GM23338 (cell line): ENCODE measurements around the gene UBL7. TPM values are rescaled to one million over a fixed set of nuclear protein-coding genes. Genes with fewer than 3 reads are reported as not detected.

Experiments used
- ATAC-seq: fragments of 200-7000 bp; cut with Tn5 transposase; 3 replicates; pipeline ENCODE4 v1.9.1; 2020
- DNase-seq: peaks from one replicate; pipeline ENCODE4 v3.0.0-alpha.2; 2015; ENCODE audit warnings: low spot score
- H2AFZ ChIP-seq: fragments of 200-600 bp; sonication (generic); 2 replicates; pipeline ENCODE4 v1.8.0; 2016; ENCODE audit warnings: antibody characterized with exemption, mild to moderate bottlenecking, moderate library complexity
- H3F3A ChIP-seq: fragments of 200-600 bp; sonication (generic); replicated peaks from 2 replicates; pipeline ENCODE4 v1.8.0; 2017; ENCODE audit warnings: antibody characterized with exemption, mixed run types, low read depth
- H3K27ac ChIP-seq: fragments of 200-600 bp; sonication (generic); 2 replicates; pipeline ENCODE4 v1.6.1; 2016; ENCODE audit warnings: low read depth
- H3K27me3 ChIP-seq: fragments of 200-600 bp; sonication (generic); 2 replicates; pipeline ENCODE4 v1.8.0; 2016; ENCODE audit warnings: mild to moderate bottlenecking, mixed run types, moderate library complexity; ENCODE audit not compliant: insufficient read depth
- H3K36me3 ChIP-seq: fragments of 200-600 bp; sonication (generic); 2 replicates; pipeline ENCODE4 v1.8.0; 2016; ENCODE audit warnings: mild to moderate bottlenecking; ENCODE audit not compliant: insufficient read depth
- H3K4me1 ChIP-seq: fragments of 200-600 bp; sonication (generic); 2 replicates; pipeline ENCODE4 v1.8.0; 2016; ENCODE audit warnings: mild to moderate bottlenecking, moderate library complexity; ENCODE audit not compliant: insufficient read depth
- H3K4me2 ChIP-seq: fragments of 200-600 bp; sonication (generic); 2 replicates; pipeline ENCODE4 v1.7.1; 2017; ENCODE audit warnings: mixed run types
- H3K4me3 ChIP-seq: fragments of 200-600 bp; sonication (generic); 2 replicates; pipeline ENCODE4 v1.6.1; 2016; ENCODE audit warnings: mixed run types
- H3K79me2 ChIP-seq: fragments of 200-600 bp; sonication (generic); replicated peaks from 2 replicates; pipeline ENCODE4 v1.8.0; 2017; ENCODE audit warnings: mild to moderate bottlenecking; ENCODE audit not compliant: insufficient read depth
- H3K9me2 ChIP-seq: fragments of 200-600 bp; sonication (generic); 2 replicates; pipeline ENCODE4 v1.8.0; 2017; ENCODE audit not compliant: insufficient read depth
- H4K20me1 ChIP-seq: fragments of 200-600 bp; sonication (generic); replicated peaks from 2 replicates; pipeline ENCODE4 v1.8.0; 2017; ENCODE audit warnings: mild to moderate bottlenecking; ENCODE audit not compliant: insufficient read depth
- H3K27ac Mint-ChIP-seq: 2 replicates; pipeline ENCODE4 v1.8.0; 2020; ENCODE audit warnings: inconsistent platforms, mild to moderate bottlenecking, moderate library complexity, mixed read lengths
- H3K27me3 Mint-ChIP-seq: 3 replicates; pipeline ENCODE4 v1.8.0; 2022; ENCODE audit warnings: low read depth, mild to moderate bottlenecking, moderate library complexity, mixed read lengths, inconsistent platforms; ENCODE audit not compliant: insufficient read depth, poor library complexity
- H3K36me3 Mint-ChIP-seq: 3 replicates; pipeline ENCODE4 v1.8.0; 2021; ENCODE audit warnings: low read depth, mild to moderate bottlenecking, inconsistent platforms, moderate library complexity, mixed read lengths
- H3K4me1 Mint-ChIP-seq: 3 replicates; pipeline ENCODE4 v1.8.0; 2020; ENCODE audit warnings: mild to moderate bottlenecking, inconsistent platforms, mixed read lengths
- H3K4me3 Mint-ChIP-seq: 3 replicates; pipeline ENCODE4 v1.8.0; 2021; ENCODE audit warnings: moderate library complexity, mild to moderate bottlenecking, inconsistent platforms, mixed read lengths
- H3K9me3 Mint-ChIP-seq: 3 replicates; pipeline ENCODE4 v1.8.0; 2020; ENCODE audit warnings: moderate library complexity, mild to moderate bottlenecking, inconsistent platforms, mixed read lengths
- CREB1 ChIP-seq: fragments of 250-450 bp; sonication (Bioruptor Pico); IDR thresholded peaks from 2 replicates; pipeline ENCODE4 v1.5.0; 2020; ENCODE audit warnings: low read depth, mild to moderate bottlenecking, moderate library complexity
- CTCF ChIP-seq, 2 experiments: fragments of 200-600 bp in 1 of 2; sonication (generic) in 1 of 2; conservative IDR thresholded peaks; 2 replicates each; pipeline versions ENCODE4 v1.5.1 to v1.6.1; 2016 to 2017; ENCODE audit warnings: antibody characterized with exemption in 2 of 2, low read depth in 2 of 2, mild to moderate bottlenecking in 2 of 2, moderate library complexity in 1 of 2
- ETS1 ChIP-seq: IDR thresholded peaks from 2 replicates; pipeline ENCODE4 v1.6.1; 2016; ENCODE audit warnings: antibody characterized with exemption
- EZH2 ChIP-seq: fragments of 200-600 bp; sonication (generic); IDR thresholded peaks from one replicate; pipeline ENCODE4 v1.8.0; 2017; ENCODE audit warnings: antibody characterized with exemption, mild to moderate bottlenecking, low read depth; ENCODE audit not compliant: unreplicated experiment
- EZH2phosphoT487 ChIP-seq: fragments of 200-600 bp; sonication (generic); IDR thresholded peaks from one replicate; pipeline ENCODE4 v1.8.1; 2018; ENCODE audit warnings: antibody characterized with exemption; ENCODE audit not compliant: unreplicated experiment
- NANOG ChIP-seq: IDR thresholded peaks from 2 replicates; pipeline ENCODE4 v1.6.1; 2016; ENCODE audit warnings: antibody characterized with exemption, borderline replicate concordance
- POLR2AphosphoS5 ChIP-seq: IDR thresholded peaks from 2 replicates; pipeline ENCODE4 v1.6.1; 2016; ENCODE audit warnings: antibody characterized with exemption, low read depth
- REST ChIP-seq: IDR thresholded peaks from one replicate; pipeline ENCODE4 v1.6.1; 2018; ENCODE audit warnings: antibody characterized with exemption; ENCODE audit not compliant: unreplicated experiment
- STAT1 ChIP-seq: IDR thresholded peaks from one replicate; pipeline ENCODE4 v1.6.1; 2016; ENCODE audit warnings: antibody characterized with exemption; ENCODE audit not compliant: unreplicated experiment
- ZNF114 ChIP-seq: fragments of 250-450 bp; sonication (Bioruptor Pico); IDR thresholded peaks from 2 replicates; pipeline ENCODE4 v1.5.0; 2020; ENCODE audit warnings: mild to moderate bottlenecking, moderate library complexity
- ZNF331 ChIP-seq: fragments of 250-450 bp; sonication (Bioruptor Pico); IDR thresholded peaks from 2 replicates; pipeline ENCODE4 v1.5.0; 2020; ENCODE audit warnings: low read depth, mild to moderate bottlenecking, moderate library complexity
- polyA plus RNA-seq: library from polyadenylated mRNA; unstranded; fragments of >200 nt; fragmentation: Nextera tagmentation; extraction: Ambion mirVana; gene quantifications from 2 replicates; pipeline ENCODE4 v1.2.1, GENCODE V29; 2016
- total RNA-seq: library from RNA; depleted of rRNA; stranded (reverse); fragments of >200 nt; shearing (Covaris generic); gene quantifications from 2 replicates; pipeline ENCODE4 v1.2.3, GENCODE V29; 2014

The UBL7 gene
- total and polyA plus RNA-seq, 2 experiments from 2014 or later: 73.7 to 99.2 TPM

- Histone ChIP-seq H3F3A (peaks cover 12% of the 10 kb centered on the region; the same call in 1 of the 2 replicates), H3K36me3 (no peaks in the 10 kb centered on the region; the same call in 1 of the 2 replicates), H3K27me3 (no peaks in the 10 kb centered on the region), H3K4me1 (peaks cover 15% of the 10 kb centered on the region), H3K4me3 (no peak overlapping the region), H2AFZ (no peak overlapping the region), H3K27ac (no peak overlapping the region), H4K20me1 (no peaks in the 10 kb centered on the region), H3K4me2 (no peak overlapping the region), H3K9me2 (no peaks in the 10 kb centered on the region), H3K79me2 (peaks cover 16% of the 10 kb centered on the region)
- Mint-ChIP-seq H3K4me3 (no peak overlapping the region), H3K27me3 (peaks cover 3% of the 10 kb centered on the region), H3K9me3 (peaks cover 10% of the 10 kb centered on the region), H3K36me3 (peaks cover 53% of the 10 kb centered on the region), H3K27ac (no peak overlapping the region), H3K4me1 (peaks cover 18% of the 10 kb centered on the region)
- TF ChIP-seq ETS1 (no peak), CREB1 (CRISPR knock-in tag) (no peak), STAT1 (no peak), ZNF114 (CRISPR knock-in tag) (no peak), REST (no peak), NANOG (no peak)
- DNase-seq (no peak), ATAC-seq (no peak)
Measured at GRCh38 chr15:74464897-74465296, 3.9 kb upstream of the UBL7 start.

GRCh38 chr15:74464216-74464615 is 3.3 kb upstream of the UBL7 start:
- Histone ChIP-seq H3K27me3 (no peaks in the 10 kb centered on the region), H3K4me3 (no peak overlapping the region), H3K79me2 (peaks cover 16% of the 10 kb centered on the region), H3K36me3 (no peaks in the 10 kb centered on the region; the same call in 1 of the 2 replicates), H3K9me2 (no peaks in the 10 kb centered on the region), H2AFZ (no peak overlapping the region), H4K20me1 (no peaks in the 10 kb centered on the region), H3K4me1 (peaks cover 15% of the 10 kb centered on the region), H3F3A (peaks cover 12% of the 10 kb centered on the region; the same call in 1 of the 2 replicates), H3K4me2 (no peak overlapping the region), H3K27ac (no peak overlapping the region)
- Mint-ChIP-seq H3K27me3 (peaks cover 3% of the 10 kb centered on the region), H3K4me3 (no peak overlapping the region), H3K27ac (no peak overlapping the region), H3K9me3 (peaks cover 9% of the 10 kb centered on the region), H3K4me1 (peaks cover 18% of the 10 kb centered on the region), H3K36me3 (peaks cover 47% of the 10 kb centered on the region)
- DNase-seq: no peak
- ATAC-seq: no peak
- TF ChIP-seq STAT1 (no peak), EZH2 (no peak), CTCF (conservative IDR thresholded peaks at IDR 0.05; ENCODE audit: low read depth in 2 of 2) (no peak), CREB1 (CRISPR knock-in tag) (no peak), EZH2phosphoT487 (no peak), POLR2AphosphoS5 (no peak), ZNF114 (CRISPR knock-in tag) (no peak), ZNF331 (no peak), ETS1 (no peak), NANOG (no peak)
